ENCODE measurements around the gene DEPDC4.

- no peak for TF ChIP-seq REST (IDR thresholded peaks at IDR 0.05; ENCODE audit: unreplicated experiment)
- no peak for TF ChIP-seq CTCF (conservative IDR thresholded peaks at IDR 0.05; ENCODE audit: low read depth in 2 of 2)
- no peak for TF ChIP-seq CREB1 (CRISPR knock-in tag; IDR thresholded peaks at IDR 0.05; ENCODE audit: low read depth)
- TF ChIP-seq POLR2AphosphoS5 (IDR thresholded peaks at IDR 0.05; ENCODE audit: low read depth) = no peak
- TF ChIP-seq ETS1 (IDR thresholded peaks at IDR 0.05) = no peak
- TF ChIP-seq EZH2phosphoT487 (IDR thresholded peaks at IDR 0.05; ENCODE audit: unreplicated experiment) = no peak
- TF ChIP-seq EZH2 (IDR thresholded peaks at IDR 0.05; ENCODE audit: low read depth, unreplicated experiment) = no peak
- TF ChIP-seq STAT1 (IDR thresholded peaks at IDR 0.05; ENCODE audit: unreplicated experiment) = no peak
- no peak for TF ChIP-seq JUNB (IDR thresholded peaks at IDR 0.05; ENCODE audit: unreplicated experiment)
These were observed 23.7 kb downstream of the DEPDC4 start for GRCh38 chr12:100243137-100243536.
